Measurements from ENCODE around the gene CCDC88C.

Gene CCDC88C

DNA sequence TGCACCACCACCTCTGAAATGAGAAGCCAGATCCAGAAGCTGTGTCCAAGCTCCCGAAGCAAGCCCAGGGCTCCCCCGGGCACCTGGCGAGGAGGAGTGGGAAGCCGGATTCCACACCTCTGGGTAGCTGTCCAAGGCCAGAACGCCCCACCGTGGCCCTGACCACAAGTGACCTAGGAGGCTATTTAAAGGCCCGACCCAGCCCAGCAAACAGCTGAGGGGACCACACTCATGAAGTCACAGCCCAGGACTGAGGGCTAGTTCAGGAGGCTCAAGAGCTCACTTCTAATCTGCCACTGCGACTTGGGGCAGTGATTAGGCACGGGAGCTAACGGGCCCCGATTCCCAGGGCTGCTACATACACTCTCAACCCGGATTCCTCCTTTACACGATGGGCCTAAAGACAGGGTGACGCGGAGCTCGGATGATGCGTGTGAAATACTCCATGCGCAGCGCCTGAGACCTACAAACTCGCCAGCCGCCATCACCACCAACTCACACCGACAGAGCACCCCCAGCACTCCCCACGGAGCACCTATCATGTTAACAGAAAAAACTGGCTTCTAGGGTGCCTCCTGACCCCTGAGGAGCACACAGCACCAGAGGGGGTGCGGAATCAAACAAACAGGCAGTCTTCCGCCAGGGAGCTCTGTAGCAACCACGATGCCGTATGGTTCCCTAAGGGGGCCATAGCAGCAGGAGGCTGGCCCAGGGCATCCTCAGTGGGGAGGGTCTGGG, 89.1 kb downstream of the CCDC88C start:
- H3K27ac ChIP-seq (ENCODE audit: low read depth in 2 of 2, low read length in 2 of 2): no peak overlapping the region
- H3K27me3 ChIP-seq (ENCODE audit: control insufficient read depth in 2 of 2, insufficient read depth in 2 of 2, low read length in 2 of 2): no peaks in the 10 kb centered on the region
- no peak overlapping the region for H3K9ac ChIP-seq (ENCODE audit: low read depth in 1 of 2, low read length in 2 of 2)
- no peaks in the 10 kb centered on the region for H3K9me3 ChIP-seq (ENCODE audit: control insufficient read depth in 2 of 2, low read length in 2 of 2)
- H3K4me3 ChIP-seq (ENCODE audit: low read length in 2 of 2): no peak overlapping the region
- H3K36me3 ChIP-seq (ENCODE audit: control insufficient read depth in 2 of 2, insufficient read depth in 2 of 2, low read length in 2 of 2): peaks cover 0 to 17% of the 10 kb centered on the region in 2 donors
- H3K4me1 ChIP-seq (ENCODE audit: control insufficient read depth in 2 of 2, insufficient read depth in 2 of 2, low read length in 2 of 2): peaks cover 21 to 31% of the 10 kb centered on the region in 2 donors

DNA sequence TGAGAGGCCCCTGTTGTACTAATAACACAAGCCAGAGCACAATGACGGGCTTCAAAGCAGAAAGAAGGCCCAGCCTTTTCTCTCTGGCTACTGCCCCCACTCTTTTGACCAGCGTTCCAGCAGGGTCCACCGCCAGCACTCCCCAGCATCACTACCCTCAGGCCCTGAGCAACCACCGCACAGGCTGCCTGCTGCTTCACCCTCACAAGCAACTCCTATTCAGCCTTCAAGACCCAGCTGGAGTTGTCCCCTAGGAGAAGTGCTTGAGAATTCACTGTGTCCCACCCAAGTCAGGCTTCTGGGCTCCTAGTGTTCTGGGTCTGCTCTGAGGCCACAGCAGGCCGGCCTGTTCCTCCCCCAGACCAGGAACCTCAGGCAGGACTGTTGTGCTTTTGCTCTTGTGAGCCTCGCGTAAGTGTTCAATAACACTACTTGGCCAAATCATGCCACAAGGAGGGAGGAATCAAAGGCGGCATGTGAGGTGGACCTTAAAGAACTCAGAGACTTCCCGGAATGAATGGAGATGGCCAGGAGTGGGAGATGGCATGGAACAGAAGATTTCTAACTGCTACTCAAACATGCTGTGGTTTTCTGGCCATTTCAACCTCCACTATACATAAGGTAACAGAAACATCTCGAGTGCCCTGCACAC, 89.8 kb downstream of the CCDC88C start:
- H3K9me3 ChIP-seq (ENCODE audit: control insufficient read depth in 2 of 2, low read length in 2 of 2): no peaks in the 10 kb centered on the region
- H3K9ac ChIP-seq (ENCODE audit: low read depth in 1 of 2, low read length in 2 of 2): no peak overlapping the region
- no peak overlapping the region for H3K27ac ChIP-seq (ENCODE audit: low read depth in 2 of 2, low read length in 2 of 2)
- peaks cover 17 to 31% of the 10 kb centered on the region in 2 donors for H3K4me1 ChIP-seq (ENCODE audit: control insufficient read depth in 2 of 2, insufficient read depth in 2 of 2, low read length in 2 of 2)
- peaks cover 0 to 17% of the 10 kb centered on the region in 2 donors for H3K36me3 ChIP-seq (ENCODE audit: control insufficient read depth in 2 of 2, insufficient read depth in 2 of 2, low read length in 2 of 2)
- H3K4me3 ChIP-seq (ENCODE audit: low read length in 2 of 2): no peak overlapping the region
- H3K27me3 ChIP-seq (ENCODE audit: control insufficient read depth in 2 of 2, insufficient read depth in 2 of 2, low read length in 2 of 2): no peaks in the 10 kb centered on the region

DNA sequence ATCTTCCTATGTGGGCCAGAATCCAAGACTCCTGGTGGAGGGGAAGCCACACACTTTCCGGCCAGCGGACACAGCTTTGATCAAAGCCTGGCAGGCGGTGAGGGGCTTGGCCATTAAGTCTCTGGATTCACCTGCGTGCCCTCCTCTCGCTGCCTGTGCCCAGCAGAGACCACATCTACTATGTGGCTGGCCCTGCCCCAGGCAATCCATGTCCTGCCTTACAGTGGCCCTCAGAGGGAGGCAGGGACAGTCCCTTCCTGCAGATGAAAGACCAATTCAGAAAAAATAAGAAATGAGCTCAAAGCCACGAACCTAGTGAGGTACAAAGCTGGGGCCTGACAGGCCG, 90.4 kb downstream of the CCDC88C start:
- Histone ChIP-seq H3K9me3 (ENCODE audit: control insufficient read depth in 2 of 2, low read length in 2 of 2) (no peaks in the 10 kb centered on the region), H3K36me3 (ENCODE audit: control insufficient read depth in 2 of 2, insufficient read depth in 2 of 2, low read length in 2 of 2) (peaks cover 0 to 18% of the 10 kb centered on the region in 2 donors), H3K9ac (ENCODE audit: low read depth in 1 of 2, low read length in 2 of 2) (no peak overlapping the region), H3K4me3 (ENCODE audit: low read length in 2 of 2) (no peak overlapping the region), H3K4me1 (ENCODE audit: control insufficient read depth in 2 of 2, insufficient read depth in 2 of 2, low read length in 2 of 2) (peaks cover 12 to 26% of the 10 kb centered on the region in 2 donors), H3K27me3 (ENCODE audit: control insufficient read depth in 2 of 2, insufficient read depth in 2 of 2, low read length in 2 of 2) (no peaks in the 10 kb centered on the region), H3K27ac (ENCODE audit: low read depth in 2 of 2, low read length in 2 of 2) (no peak overlapping the region)

DNA sequence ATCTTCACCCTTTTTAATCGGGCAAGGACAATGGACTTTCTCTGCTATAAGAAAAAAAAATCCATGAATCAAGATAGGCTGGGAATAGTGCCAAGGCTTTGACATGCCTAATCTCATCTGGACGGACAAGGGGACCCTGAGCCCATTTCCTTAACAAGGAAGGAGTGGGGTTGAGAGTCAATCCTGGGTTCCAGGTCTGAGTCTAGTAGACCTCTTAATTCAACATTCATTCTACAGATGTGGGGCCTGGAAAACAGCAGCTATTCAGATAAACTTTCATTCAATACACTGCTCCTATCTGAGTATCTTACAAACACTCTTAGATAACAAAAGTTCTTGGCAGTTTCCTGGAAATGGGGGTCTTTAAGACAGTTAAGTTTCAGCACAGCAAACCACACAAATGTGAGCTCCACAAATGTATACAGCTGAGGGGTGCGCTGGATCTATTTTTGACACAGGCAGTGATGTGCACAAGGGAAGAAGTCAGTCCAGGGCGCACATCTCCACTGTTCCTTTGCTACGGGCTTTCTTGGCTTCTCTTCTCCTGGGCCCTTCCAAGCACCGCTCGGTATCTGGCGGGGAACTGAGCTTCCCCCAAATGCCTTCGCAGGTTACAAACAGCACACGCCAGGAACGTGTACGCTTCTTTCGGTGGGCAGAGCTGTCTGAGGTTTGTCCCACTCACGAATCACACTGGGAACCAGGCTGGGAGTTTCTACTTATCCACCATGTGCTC, 90.9 kb downstream of the CCDC88C start:
- Histone ChIP-seq H3K9me3 (ENCODE audit: control insufficient read depth in 2 of 2, low read length in 2 of 2) (no peaks in the 10 kb centered on the region), H3K27ac (ENCODE audit: low read depth in 2 of 2, low read length in 2 of 2) (no peak overlapping the region), H3K4me3 (ENCODE audit: low read length in 2 of 2) (no peak overlapping the region), H3K27me3 (ENCODE audit: control insufficient read depth in 2 of 2, insufficient read depth in 2 of 2, low read length in 2 of 2) (no peaks in the 10 kb centered on the region), H3K9ac (ENCODE audit: low read depth in 1 of 2, low read length in 2 of 2) (no peak overlapping the region), H3K4me1 (ENCODE audit: control insufficient read depth in 2 of 2, insufficient read depth in 2 of 2, low read length in 2 of 2) (peaks cover 7 to 20% of the 10 kb centered on the region in 2 donors), H3K36me3 (ENCODE audit: control insufficient read depth in 2 of 2, insufficient read depth in 2 of 2, low read length in 2 of 2) (peaks cover 0 to 20% of the 10 kb centered on the region in 2 donors)

DNA sequence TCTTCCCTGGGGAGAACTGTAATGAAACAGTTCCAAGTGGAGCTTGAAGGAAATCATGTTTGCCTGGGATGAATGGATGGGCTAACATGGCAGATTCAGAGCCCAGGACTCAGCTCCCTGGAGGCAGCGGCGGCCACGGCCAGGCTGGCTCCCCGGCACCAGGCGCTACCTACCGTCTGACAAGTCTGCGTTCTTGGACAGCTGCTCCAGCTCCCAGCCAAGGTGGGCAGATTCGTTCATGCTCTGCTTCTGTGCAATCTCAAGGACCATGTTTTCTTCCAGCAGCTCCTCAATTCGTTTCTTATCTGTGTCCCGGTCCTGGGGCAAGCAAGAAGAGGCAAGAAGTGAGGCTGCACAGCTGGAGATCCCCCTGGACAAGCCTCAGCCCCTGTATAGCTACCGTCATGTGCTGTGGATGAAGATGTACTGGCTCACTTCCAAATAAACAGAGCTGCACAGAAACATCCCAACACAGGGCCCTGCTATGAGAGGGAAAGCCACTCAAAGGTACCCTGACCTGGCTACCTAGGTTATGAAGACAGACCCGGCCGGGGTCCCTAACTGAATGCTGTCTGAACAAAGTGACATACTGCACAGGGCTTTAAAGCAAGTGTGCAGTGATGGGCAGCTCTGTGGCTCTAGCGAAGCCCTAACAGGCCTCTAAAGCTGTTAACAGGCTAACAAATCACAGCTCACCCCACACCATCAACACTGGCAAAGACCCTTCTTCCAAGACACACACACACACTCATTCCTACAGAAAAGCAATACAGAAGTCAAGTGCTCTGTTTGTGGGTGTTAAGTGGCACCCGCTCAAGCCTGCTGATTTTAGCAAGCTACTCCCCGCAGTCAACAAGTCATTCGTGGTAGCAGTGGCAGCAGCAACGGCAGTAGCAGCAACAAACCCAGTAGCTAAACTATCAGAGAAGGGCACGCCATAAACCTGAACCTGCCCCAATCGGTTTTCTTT, 92.7 kb downstream of the CCDC88C start:
- no peak overlapping the region for H3K9ac ChIP-seq (ENCODE audit: low read depth in 1 of 2, low read length in 2 of 2)
- H3K36me3 ChIP-seq (ENCODE audit: control insufficient read depth in 2 of 2, insufficient read depth in 2 of 2, low read length in 2 of 2): peaks cover 6 to 29% of the 10 kb centered on the region in 2 donors
- H3K9me3 ChIP-seq (ENCODE audit: control insufficient read depth in 2 of 2, low read length in 2 of 2): no peaks in the 10 kb centered on the region
- no peaks in the 10 kb centered on the region for H3K27me3 ChIP-seq (ENCODE audit: control insufficient read depth in 2 of 2, insufficient read depth in 2 of 2, low read length in 2 of 2)
- peak overlapping the region; percentile 47 to 83 for H3K27ac ChIP-seq (ENCODE audit: low read depth in 2 of 2, low read length in 2 of 2)
- peaks cover 5 to 13% of the 10 kb centered on the region in 2 donors for H3K4me1 ChIP-seq (ENCODE audit: control insufficient read depth in 2 of 2, insufficient read depth in 2 of 2, low read length in 2 of 2)
- peak overlapping the region in 1 of 2 donors; percentile 51 for H3K4me3 ChIP-seq (ENCODE audit: low read length in 2 of 2)

DNA sequence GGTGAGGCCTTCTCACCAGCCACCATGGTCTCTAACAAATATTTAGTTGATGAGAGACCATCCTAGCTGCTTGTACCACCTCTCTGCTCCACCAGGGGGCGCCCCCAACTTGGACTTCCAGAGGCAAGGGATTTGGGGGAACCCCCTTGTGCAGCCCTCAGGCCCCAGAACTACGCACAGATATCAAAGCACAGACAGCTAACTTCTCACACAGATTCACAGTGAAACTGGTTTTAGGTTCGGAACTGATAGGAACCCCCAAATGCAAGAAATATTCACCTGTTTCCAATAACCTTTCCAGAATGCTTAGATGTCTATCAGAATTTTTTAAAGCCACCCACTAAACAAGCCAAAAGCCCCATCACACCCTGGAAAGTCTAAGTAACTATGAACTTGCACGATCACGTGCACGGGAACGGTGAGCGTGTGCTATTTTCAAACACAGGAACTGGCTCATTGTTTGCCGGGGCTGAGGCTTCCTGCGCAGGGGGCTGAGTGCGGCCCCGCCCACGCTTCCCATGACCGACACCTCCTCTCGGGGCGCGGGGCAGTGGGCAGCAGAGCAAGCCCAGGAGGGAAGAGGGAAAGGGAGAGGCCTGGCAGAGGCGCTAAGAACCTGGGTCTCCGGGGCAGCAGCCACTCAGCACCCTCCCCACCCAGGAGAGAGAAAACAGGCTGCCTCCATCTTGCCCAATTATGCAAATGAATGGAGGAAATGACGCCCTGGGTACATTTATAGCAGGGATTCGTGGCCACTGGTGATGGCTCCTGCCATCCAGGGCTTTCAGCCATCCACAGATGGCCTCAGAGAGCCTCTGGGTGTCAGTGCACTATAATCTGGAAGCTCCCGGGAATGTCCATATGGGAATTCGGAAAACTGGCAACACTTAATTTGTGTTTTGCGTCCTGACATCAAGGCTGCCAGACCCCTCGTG, 93.7 kb downstream of the CCDC88C start:
- Histone ChIP-seq H3K27ac (ENCODE audit: low read depth in 2 of 2, low read length in 2 of 2) (peak overlapping the region; percentile 47 to 83), H3K4me1 (ENCODE audit: control insufficient read depth in 2 of 2, insufficient read depth in 2 of 2, low read length in 2 of 2) (peaks cover 5 to 13% of the 10 kb centered on the region in 2 donors), H3K4me3 (ENCODE audit: low read length in 2 of 2) (peak overlapping the region; percentile 20 to 51), H3K27me3 (ENCODE audit: control insufficient read depth in 2 of 2, insufficient read depth in 2 of 2, low read length in 2 of 2) (no peaks in the 10 kb centered on the region), H3K9ac (ENCODE audit: low read depth in 1 of 2, low read length in 2 of 2) (no peak overlapping the region), H3K36me3 (ENCODE audit: control insufficient read depth in 2 of 2, insufficient read depth in 2 of 2, low read length in 2 of 2) (peaks cover 8 to 33% of the 10 kb centered on the region in 2 donors), H3K9me3 (ENCODE audit: control insufficient read depth in 2 of 2, low read length in 2 of 2) (no peaks in the 10 kb centered on the region)

DNA sequence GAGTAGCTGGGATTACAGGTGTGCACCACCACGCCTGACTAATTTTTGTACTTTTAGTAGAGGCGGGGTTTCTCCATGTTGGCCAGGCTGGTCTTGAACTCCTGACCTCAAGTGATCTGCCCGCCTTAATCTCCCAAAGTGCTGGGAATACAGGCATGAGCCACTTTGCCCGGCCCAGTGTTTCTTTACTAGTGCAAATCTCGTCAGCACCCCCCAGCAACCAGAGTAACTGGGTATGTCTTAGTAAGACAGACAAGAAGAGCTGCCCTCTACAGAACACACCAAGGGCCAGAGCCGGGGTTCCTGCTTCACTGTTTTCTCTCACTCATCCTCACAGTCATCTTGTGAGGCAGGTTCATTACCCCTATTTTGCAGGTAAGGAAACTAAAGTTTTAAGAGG, 94.6 kb downstream of the CCDC88C start:
- H3K36me3 ChIP-seq (ENCODE audit: control insufficient read depth in 2 of 2, insufficient read depth in 2 of 2, low read length in 2 of 2): peaks cover 8 to 36% of the 10 kb centered on the region in 2 donors
- H3K27me3 ChIP-seq (ENCODE audit: control insufficient read depth in 2 of 2, insufficient read depth in 2 of 2, low read length in 2 of 2): no peaks in the 10 kb centered on the region
- H3K4me1 ChIP-seq (ENCODE audit: control insufficient read depth in 2 of 2, insufficient read depth in 2 of 2, low read length in 2 of 2): peaks cover 5 to 13% of the 10 kb centered on the region in 2 donors
- no peaks in the 10 kb centered on the region for H3K9me3 ChIP-seq (ENCODE audit: control insufficient read depth in 2 of 2, low read length in 2 of 2)
- H3K9ac ChIP-seq (ENCODE audit: low read depth in 1 of 2, low read length in 2 of 2): no peak overlapping the region
- no peak overlapping the region for H3K4me3 ChIP-seq (ENCODE audit: low read length in 2 of 2)
- H3K27ac ChIP-seq (ENCODE audit: low read depth in 2 of 2, low read length in 2 of 2): peak overlapping the region in 1 of 2 donors; percentile 83

DNA sequence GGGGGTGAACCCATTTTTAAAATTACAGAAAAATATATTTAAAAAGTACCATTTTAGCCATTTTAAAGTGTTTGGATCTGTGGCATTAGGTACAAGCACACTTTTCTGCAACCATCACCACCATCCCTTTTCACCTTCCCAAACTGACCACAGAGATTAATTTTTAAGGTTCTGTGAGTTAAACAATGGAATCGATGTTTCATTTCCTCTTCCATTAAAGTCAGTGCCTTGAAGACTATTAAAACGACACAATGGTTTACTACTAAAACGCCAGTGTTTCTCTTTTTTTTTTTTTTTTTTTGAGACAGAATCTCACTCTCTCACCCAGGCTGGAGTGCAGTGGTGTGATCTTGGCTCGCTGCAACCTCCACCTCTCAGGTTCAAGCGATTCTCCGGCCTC, 95.0 kb downstream of the CCDC88C start:
- H3K27ac ChIP-seq (ENCODE audit: low read depth in 2 of 2, low read length in 2 of 2): no peak overlapping the region
- no peaks in the 10 kb centered on the region for H3K27me3 ChIP-seq (ENCODE audit: control insufficient read depth in 2 of 2, insufficient read depth in 2 of 2, low read length in 2 of 2)
- no peak overlapping the region for H3K9ac ChIP-seq (ENCODE audit: low read depth in 1 of 2, low read length in 2 of 2)
- H3K4me3 ChIP-seq (ENCODE audit: low read length in 2 of 2): no peak overlapping the region
- no peaks in the 10 kb centered on the region for H3K9me3 ChIP-seq (ENCODE audit: control insufficient read depth in 2 of 2, low read length in 2 of 2)
- H3K36me3 ChIP-seq (ENCODE audit: control insufficient read depth in 2 of 2, insufficient read depth in 2 of 2, low read length in 2 of 2): peaks cover 8 to 36% of the 10 kb centered on the region in 2 donors
- H3K4me1 ChIP-seq (ENCODE audit: control insufficient read depth in 2 of 2, insufficient read depth in 2 of 2, low read length in 2 of 2): peaks cover 8 to 17% of the 10 kb centered on the region in 2 donors

DNA sequence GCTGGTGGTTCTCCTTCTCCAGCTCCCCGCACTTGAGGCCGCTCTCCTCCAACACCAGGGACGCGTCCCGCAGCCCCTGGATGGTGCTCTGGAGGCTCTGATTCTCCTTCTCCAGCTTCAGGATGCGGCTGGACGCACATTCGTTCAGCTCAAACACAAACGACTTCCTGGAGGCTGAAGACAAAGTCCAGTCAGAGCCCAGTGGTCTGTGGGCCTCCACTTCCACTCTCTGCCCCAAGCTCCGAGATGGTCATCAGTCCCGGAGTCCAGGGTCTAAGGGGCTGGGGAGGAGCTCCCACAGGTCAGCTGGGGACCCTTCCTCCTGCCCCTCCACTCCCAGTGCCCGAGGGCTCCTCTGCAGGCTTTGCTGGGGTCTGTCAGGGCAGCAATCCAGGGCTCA, 96.5 kb downstream of the CCDC88C start:
- H3K27me3 ChIP-seq (ENCODE audit: control insufficient read depth in 2 of 2, insufficient read depth in 2 of 2, low read length in 2 of 2): no peaks in the 10 kb centered on the region
- H3K9me3 ChIP-seq (ENCODE audit: control insufficient read depth in 2 of 2, low read length in 2 of 2): no peaks in the 10 kb centered on the region
- no peak overlapping the region for H3K4me3 ChIP-seq (ENCODE audit: low read length in 2 of 2)
- peaks cover 19 to 28% of the 10 kb centered on the region in 2 donors for H3K4me1 ChIP-seq (ENCODE audit: control insufficient read depth in 2 of 2, insufficient read depth in 2 of 2, low read length in 2 of 2)
- H3K36me3 ChIP-seq (ENCODE audit: control insufficient read depth in 2 of 2, insufficient read depth in 2 of 2, low read length in 2 of 2): peaks cover 8 to 33% of the 10 kb centered on the region in 2 donors
- no peak overlapping the region for H3K9ac ChIP-seq (ENCODE audit: low read depth in 1 of 2, low read length in 2 of 2)
- no peak overlapping the region for H3K27ac ChIP-seq (ENCODE audit: low read depth in 2 of 2, low read length in 2 of 2)
